Vagina (tissue), 2 donors: ENCODE results near the gene DNM3. TPM values are rescaled to one million over a fixed set of nuclear protein-coding genes. Genes with fewer than 3 reads are reported as not detected.
"Not testable (repeated sequence)": the region's sequence is repeated elsewhere in the genome, so short reads cannot be mapped to it uniquely, and the experiment has no call there.

Experiments used
- DNase-seq, 2 donors: peaks; one replicate each; pipeline ENCODE4 v3.0.0-alpha.2; 2017; ENCODE audit errors: extremely low spot score in 2 of 2
- H3K27ac ChIP-seq: fragments of 200-600 bp; sonication (generic); one replicate; pipeline ENCODE4 v1.5.1; 2019
- H3K27me3 ChIP-seq: fragments of 200-600 bp; sonication (generic); one replicate; pipeline ENCODE4 v1.5.1; 2019
- H3K36me3 ChIP-seq, 2 donors: fragments of 200-600 bp; sonication (generic); one replicate each; pipeline ENCODE4 v1.5.1; 2017 to 2019
- H3K4me1 ChIP-seq: fragments of 200-600 bp; sonication (generic); one replicate; pipeline ENCODE4 v1.5.1; 2019
- H3K4me3 ChIP-seq, 2 donors: fragments of 200-600 bp; sonication (generic); 1 replicate in 1 of 2; 2 replicates in 1 of 2; pipeline ENCODE4 v1.5.1; 2016 to 2019
- H3K9me3 ChIP-seq: fragments of 200-600 bp; sonication (generic); one replicate; pipeline ENCODE4 v1.5.1; 2019
- POLR2A ChIP-seq, 2 donors: fragments of 450-650 bp; IDR thresholded peaks; one replicate each; pipeline ENCODE4 v1.6.1; 2017; ENCODE audit warnings: antibody characterized with exemption in 2 of 2, mild to moderate bottlenecking in 2 of 2, moderate library complexity in 2 of 2
- POLR2AphosphoS5 ChIP-seq, 2 donors: sonication (generic); formaldehyde crosslinking; IDR thresholded peaks; one replicate each; pipeline ENCODE4 v1.9.0; 2017; ENCODE audit warnings: antibody characterized with exemption in 2 of 2, mild to moderate bottlenecking in 2 of 2, low read depth in 1 of 2; ENCODE audit not compliant: insufficient read depth in 1 of 2
- intact Hi-C: fragments of 100-400 bp; cut with DNase I; formaldehyde crosslinking; loops from one replicate; pipeline ENCODE4 v1.15.1; 2023
- total RNA-seq: library from RNA; depleted of rRNA; stranded (reverse); fragments of >200 nt; gene quantifications from one replicate; pipeline ENCODE4 v1.2.3, GENCODE V29; 2016
- TF ChIP-seq, protein P1 (sequence below), 3 experiments: fragments of 450-650 bp in 2 of 3; fragments of 200-600 bp in 1 of 3; sonication (generic) in 1 of 3; IDR thresholded peaks; one replicate each; pipeline ENCODE4 v1.5.1; 2017 to 2019; ENCODE audit warnings: antibody characterized with exemption in 3 of 3, mild to moderate bottlenecking in 2 of 3, moderate library complexity in 2 of 3

DNM3 gene
- total RNA-seq, 1 donor from 2014 or later, result 15.5 TPM

DNA sequence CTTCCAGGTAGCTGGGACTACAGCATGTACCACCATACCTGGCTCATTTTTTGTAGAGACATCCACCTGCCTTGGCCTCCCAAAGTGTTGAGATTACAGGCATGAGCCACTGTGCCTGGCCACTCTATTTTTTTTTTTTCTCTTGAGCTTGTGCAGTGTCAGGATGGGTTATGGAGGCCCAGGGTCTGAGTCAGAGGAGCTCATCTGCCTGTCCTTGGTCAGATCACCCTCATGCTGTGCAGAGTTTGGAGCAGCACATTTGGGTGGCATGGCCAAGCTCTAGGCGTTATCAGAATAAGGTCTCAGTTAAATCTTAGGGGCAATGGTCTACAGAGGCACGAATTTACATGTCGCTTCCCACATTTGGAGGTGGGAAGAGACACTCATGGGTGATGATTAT, 43.0 kb upstream of the DNM3 start:
- Histone ChIP-seq H3K36me3 (peaks cover 0 to 44% of the 10 kb centered on the region in 2 donors), H3K27ac (no peak overlapping the region), H3K4me1 (peaks cover 5% of the 10 kb centered on the region)

DNA sequence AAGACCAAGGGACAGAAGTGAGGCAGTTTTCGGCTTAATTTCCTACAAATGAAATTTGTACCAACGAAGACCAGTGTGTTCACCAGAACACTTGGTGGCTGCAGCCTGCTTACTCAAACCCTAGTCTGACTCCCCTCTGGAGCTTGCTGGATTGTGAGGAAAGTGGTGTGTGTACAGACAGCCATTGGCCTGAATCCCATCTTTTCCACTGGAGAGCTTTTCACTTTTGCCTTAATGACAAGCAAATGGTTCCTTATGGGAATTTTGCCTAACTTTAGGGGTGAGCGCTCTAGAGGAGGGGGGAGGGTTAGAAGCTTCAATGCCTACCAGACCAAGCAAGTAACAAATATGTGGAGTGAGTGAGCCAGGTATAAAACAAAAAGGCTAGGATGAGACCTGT, 42.5 kb upstream of the DNM3 start:
- no peak overlapping the region for H3K4me3 ChIP-seq
- intact Hi-C loops, result no loop called here
- H3K36me3 ChIP-seq, result peaks cover 0 to 40% of the 10 kb centered on the region in 2 donors
- DNase-seq, result no peak
- no peaks in the 10 kb centered on the region for H3K9me3 ChIP-seq
- TF ChIP-seq, protein P1, sequence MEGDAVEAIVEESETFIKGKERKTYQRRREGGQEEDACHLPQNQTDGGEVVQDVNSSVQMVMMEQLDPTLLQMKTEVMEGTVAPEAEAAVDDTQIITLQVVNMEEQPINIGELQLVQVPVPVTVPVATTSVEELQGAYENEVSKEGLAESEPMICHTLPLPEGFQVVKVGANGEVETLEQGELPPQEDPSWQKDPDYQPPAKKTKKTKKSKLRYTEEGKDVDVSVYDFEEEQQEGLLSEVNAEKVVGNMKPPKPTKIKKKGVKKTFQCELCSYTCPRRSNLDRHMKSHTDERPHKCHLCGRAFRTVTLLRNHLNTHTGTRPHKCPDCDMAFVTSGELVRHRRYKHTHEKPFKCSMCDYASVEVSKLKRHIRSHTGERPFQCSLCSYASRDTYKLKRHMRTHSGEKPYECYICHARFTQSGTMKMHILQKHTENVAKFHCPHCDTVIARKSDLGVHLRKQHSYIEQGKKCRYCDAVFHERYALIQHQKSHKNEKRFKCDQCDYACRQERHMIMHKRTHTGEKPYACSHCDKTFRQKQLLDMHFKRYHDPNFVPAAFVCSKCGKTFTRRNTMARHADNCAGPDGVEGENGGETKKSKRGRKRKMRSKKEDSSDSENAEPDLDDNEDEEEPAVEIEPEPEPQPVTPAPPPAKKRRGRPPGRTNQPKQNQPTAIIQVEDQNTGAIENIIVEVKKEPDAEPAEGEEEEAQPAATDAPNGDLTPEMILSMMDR (IDR thresholded peaks at IDR 0.05), result no peak
- no peak overlapping the region for H3K27ac ChIP-seq
- peaks cover 5% of the 10 kb centered on the region for H3K4me1 ChIP-seq
- no peaks in the 10 kb centered on the region for H3K27me3 ChIP-seq

More for the DNA sequence above, 43.0 kb upstream of the DNM3 start:
- no peak for DNase-seq
- TF ChIP-seq, protein P1 (IDR thresholded peaks at IDR 0.05), result no peak
- TF ChIP-seq POLR2AphosphoS5 (IDR thresholded peaks at IDR 0.05; ENCODE audit: insufficient read depth in 1 of 2, low read depth in 1 of 2), result no peak
- TF ChIP-seq POLR2A (IDR thresholded peaks at IDR 0.05), result no peak
- no peaks in the 10 kb centered on the region for H3K9me3 ChIP-seq
- H3K27me3 ChIP-seq, result no peaks in the 10 kb centered on the region
- H3K4me3 ChIP-seq, result no peak overlapping the region
- intact Hi-C loops, result no loop called here

DNA sequence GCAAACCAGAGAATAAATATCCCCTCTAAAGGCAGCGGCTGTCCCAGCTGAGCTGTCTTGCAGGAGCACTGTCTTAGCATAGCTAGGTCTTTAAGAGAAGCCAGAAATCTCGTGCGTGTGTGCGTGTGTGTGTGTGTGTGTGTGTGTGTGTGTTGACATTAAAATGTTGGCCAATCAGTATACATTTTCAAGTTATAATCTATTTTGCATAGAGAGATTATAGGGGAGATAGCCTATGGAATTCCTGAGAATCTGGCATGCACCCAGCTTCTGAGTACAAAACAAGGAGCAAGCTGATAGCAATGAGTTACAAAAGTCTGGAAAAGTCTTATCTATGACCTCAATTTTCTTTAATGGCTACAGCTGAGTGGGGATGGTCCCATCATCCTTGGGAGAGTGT, 42.1 kb upstream of the DNM3 start:
- TF ChIP-seq, protein P1 (IDR thresholded peaks at IDR 0.05), result no peak
- TF ChIP-seq POLR2A (IDR thresholded peaks at IDR 0.05), result no peak
- TF ChIP-seq POLR2AphosphoS5 (IDR thresholded peaks at IDR 0.05; ENCODE audit: insufficient read depth in 1 of 2, low read depth in 1 of 2), result no peak
- no peak overlapping the region for H3K27ac ChIP-seq
- no peaks in the 10 kb centered on the region for H3K27me3 ChIP-seq
- H3K4me1 ChIP-seq, result peaks cover 5% of the 10 kb centered on the region
- no peaks in the 10 kb centered on the region for H3K9me3 ChIP-seq
- H3K4me3 ChIP-seq, result no peak overlapping the region
- H3K36me3 ChIP-seq, result peaks cover 0 to 36% of the 10 kb centered on the region in 2 donors
- intact Hi-C loops, result no loop called here
- DNase-seq, result no peak

DNA sequence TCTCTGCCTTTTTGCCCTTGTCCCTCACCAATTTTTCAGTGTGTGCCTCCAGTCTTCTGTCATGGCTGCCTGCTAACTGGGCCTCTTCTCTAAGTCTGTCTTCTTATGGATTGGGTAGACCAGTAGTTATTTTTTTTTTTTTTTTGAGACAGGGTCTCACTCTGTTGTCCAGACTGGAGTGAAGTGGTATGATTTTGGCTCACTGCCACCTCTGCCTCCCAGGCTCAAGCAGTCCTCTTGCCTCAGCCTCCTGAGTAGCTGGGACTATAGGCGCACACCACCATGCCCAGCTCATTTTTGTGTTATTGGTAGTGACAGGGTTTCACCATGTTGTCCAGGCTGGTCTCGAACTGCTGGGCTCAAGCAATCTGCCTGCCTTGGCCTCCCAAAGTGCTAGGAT, 41.6 kb upstream of the DNM3 start:
- H3K27me3 ChIP-seq, H3K27ac ChIP-seq, H3K4me1 ChIP-seq, H3K4me3 ChIP-seq, DNase-seq, H3K9me3 ChIP-seq: not testable (repeated sequence)
- intact Hi-C loops, result loop anchor here (5.0 kb wide), 1 partner anchor 188 kb away; no protein-coding TSS in a partner anchor
- peaks cover 0 to 33% of the 10 kb centered on the region in 2 donors for H3K36me3 ChIP-seq

GRCh38 chr1:171800342-171800741, 41.0 kb upstream of the DNM3 start:
- no peak overlapping the region for H3K27ac ChIP-seq
- H3K4me3 ChIP-seq, result no peak overlapping the region
- DNase-seq, result no peak
- intact Hi-C loops, result loop anchor here (5.0 kb wide), 1 partner anchor 187 kb away; no protein-coding TSS in a partner anchor
- no peaks in the 10 kb centered on the region for H3K9me3 ChIP-seq
- TF ChIP-seq, protein P1 (IDR thresholded peaks at IDR 0.05), result no peak
- TF ChIP-seq POLR2AphosphoS5 (IDR thresholded peaks at IDR 0.05; ENCODE audit: insufficient read depth in 1 of 2, low read depth in 1 of 2) (no peak), POLR2A (IDR thresholded peaks at IDR 0.05) (no peak)
- H3K36me3 ChIP-seq, result peaks cover 0 to 26% of the 10 kb centered on the region in 2 donors
- H3K4me1 ChIP-seq, result peaks cover 5% of the 10 kb centered on the region
- no peaks in the 10 kb centered on the region for H3K27me3 ChIP-seq
